Measurements from ENCODE around the gene IRX4. TPM values are rescaled to one million over a fixed set of nuclear protein-coding genes. Genes with fewer than 3 reads are reported as not detected.

Gene IRX4
- total and polyA plus RNA-seq, 9 donors: 0.13 to 3.4 (median 0.48) TPM

- Histone ChIP-seq H3K27me3 (ENCODE audit: control insufficient read depth, insufficient read depth, low read length) (peaks cover 78% of the 10 kb centered on the region), H3K4me3 (ENCODE audit: low read length) (no peak overlapping the region), H3K9me3 (replicated peaks; ENCODE audit: control insufficient read depth, low read depth, low read length) (no peaks in the 10 kb centered on the region), H3K36me3 (ENCODE audit: control insufficient read depth, insufficient read depth, low read length) (no peaks in the 10 kb centered on the region), H3K27ac (ENCODE audit: low read length) (no peak overlapping the region), H3K4me1 (ENCODE audit: control insufficient read depth, insufficient read depth, low read length) (no peaks in the 10 kb centered on the region)
- WGBS (ENCODE audit: insufficient coverage): 77% methylated on average over 18 of the region's 19 CpGs
- no peak for DNase-seq
Observed at GRCh38 chr5:1868886-1869475, 13.7 kb downstream of the IRX4 start.

GRCh38 chr5:1867815-1868143 lies 14.9 kb downstream of the IRX4 start:
- Histone ChIP-seq H3K9me3 (replicated peaks; ENCODE audit: control insufficient read depth, low read depth, low read length) (no peaks in the 10 kb centered on the region), H3K27ac (ENCODE audit: low read length) (no peak overlapping the region), H3K4me3 (ENCODE audit: low read length) (no peak overlapping the region), H3K27me3 (ENCODE audit: control insufficient read depth, insufficient read depth, low read length) (peaks cover 76% of the 10 kb centered on the region), H3K36me3 (ENCODE audit: control insufficient read depth, insufficient read depth, low read length) (no peaks in the 10 kb centered on the region), H3K4me1 (ENCODE audit: control insufficient read depth, insufficient read depth, low read length) (no peaks in the 10 kb centered on the region)
- no peak for DNase-seq
- 50% methylated on average over 14 of the region's 20 CpGs for WGBS (ENCODE audit: insufficient coverage)

- Histone ChIP-seq H3K9me3 (replicated peaks; ENCODE audit: control insufficient read depth, low read depth, low read length) (no peaks in the 10 kb centered on the region), H3K4me3 (ENCODE audit: low read length) (no peak overlapping the region), H3K36me3 (ENCODE audit: control insufficient read depth, insufficient read depth, low read length) (no peaks in the 10 kb centered on the region), H3K4me1 (ENCODE audit: control insufficient read depth, insufficient read depth, low read length) (no peaks in the 10 kb centered on the region), H3K27ac (ENCODE audit: low read length) (no peak overlapping the region), H3K27me3 (ENCODE audit: control insufficient read depth, insufficient read depth, low read length) (peaks cover 73% of the 10 kb centered on the region)
- 47% methylated on average over 6 of the region's 8 CpGs for WGBS (ENCODE audit: insufficient coverage)
- no peak for DNase-seq
Observed at GRCh38 chr5:1867114-1867814, 15.5 kb downstream of the IRX4 start.

- WGBS (ENCODE audit: insufficient coverage): 72% methylated on average over 11 of the region's 14 CpGs
- Histone ChIP-seq H3K27ac (ENCODE audit: low read length) (no peak overlapping the region), H3K4me1 (ENCODE audit: control insufficient read depth, insufficient read depth, low read length) (peaks cover under 1% of the 10 kb centered on the region), H3K9me3 (replicated peaks; ENCODE audit: control insufficient read depth, low read depth, low read length) (no peaks in the 10 kb centered on the region), H3K36me3 (ENCODE audit: control insufficient read depth, insufficient read depth, low read length) (no peaks in the 10 kb centered on the region), H3K27me3 (ENCODE audit: control insufficient read depth, insufficient read depth, low read length) (peaks cover 63% of the 10 kb centered on the region), H3K4me3 (ENCODE audit: low read length) (no peak overlapping the region)
- no peak for DNase-seq
Observed at GRCh38 chr5:1865948-1866347, 16.8 kb downstream of the IRX4 start.

GRCh38 chr5:1865486-1865885 lies 17.2 kb downstream of the IRX4 start:
- no peak overlapping the region for H3K4me3 ChIP-seq (ENCODE audit: low read length)
- 36% methylated on average over 3 of the region's 14 CpGs for WGBS (ENCODE audit: insufficient coverage)
- H3K27ac ChIP-seq (ENCODE audit: low read length): no peak overlapping the region
- no peak for DNase-seq
- H3K36me3 ChIP-seq (ENCODE audit: control insufficient read depth, insufficient read depth, low read length): no peaks in the 10 kb centered on the region
- peaks cover 3% of the 10 kb centered on the region for H3K4me1 ChIP-seq (ENCODE audit: control insufficient read depth, insufficient read depth, low read length)
- H3K27me3 ChIP-seq (ENCODE audit: control insufficient read depth, insufficient read depth, low read length): peaks cover 63% of the 10 kb centered on the region
- no peaks in the 10 kb centered on the region for H3K9me3 ChIP-seq (replicated peaks; ENCODE audit: control insufficient read depth, low read depth, low read length)

GRCh38 chr5:1864896-1865440 lies 17.8 kb downstream of the IRX4 start:
- H3K9me3 ChIP-seq (replicated peaks; ENCODE audit: control insufficient read depth, low read depth, low read length): no peaks in the 10 kb centered on the region
- no peak for DNase-seq
- 88% methylated on average over 12 of the region's 16 CpGs for WGBS (ENCODE audit: insufficient coverage)
- H3K27me3 ChIP-seq (ENCODE audit: control insufficient read depth, insufficient read depth, low read length): peaks cover 63% of the 10 kb centered on the region
- H3K4me1 ChIP-seq (ENCODE audit: control insufficient read depth, insufficient read depth, low read length): peaks cover 3% of the 10 kb centered on the region
- no peaks in the 10 kb centered on the region for H3K36me3 ChIP-seq (ENCODE audit: control insufficient read depth, insufficient read depth, low read length)
- H3K4me3 ChIP-seq (ENCODE audit: low read length): no peak overlapping the region
- H3K27ac ChIP-seq (ENCODE audit: low read length): no peak overlapping the region

DNA sequence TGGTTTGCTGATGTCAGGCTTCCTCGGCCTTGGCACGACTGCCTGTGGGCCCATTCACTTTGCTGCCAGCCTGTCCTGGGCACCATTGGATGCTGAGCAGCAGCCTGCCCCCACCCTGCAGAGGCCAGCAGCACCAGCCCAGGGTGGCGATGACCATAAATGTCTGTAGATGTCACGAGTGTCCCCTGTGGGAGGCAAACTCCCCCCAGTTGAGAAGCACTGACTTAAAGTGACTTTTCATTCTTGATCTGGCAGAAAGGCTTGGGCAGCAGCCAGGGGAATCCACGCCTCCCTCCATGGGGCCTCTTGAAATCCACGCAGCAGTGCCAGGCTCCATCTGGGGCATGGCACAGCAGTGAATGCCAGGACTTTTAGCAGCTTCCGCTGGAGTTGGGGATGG lies 21.8 kb downstream of the IRX4 start:
- Histone ChIP-seq H3K36me3 (ENCODE audit: control insufficient read depth, insufficient read depth, low read length) (no peaks in the 10 kb centered on the region), H3K27me3 (ENCODE audit: control insufficient read depth, insufficient read depth, low read length) (peaks cover 43% of the 10 kb centered on the region), H3K27ac (ENCODE audit: low read length) (no peak overlapping the region), H3K9me3 (replicated peaks; ENCODE audit: control insufficient read depth, low read depth, low read length) (no peaks in the 10 kb centered on the region), H3K4me1 (ENCODE audit: control insufficient read depth, insufficient read depth, low read length) (peaks cover 3% of the 10 kb centered on the region), H3K4me3 (ENCODE audit: low read length) (no peak overlapping the region)
- no peak for DNase-seq
- WGBS (ENCODE audit: insufficient coverage): 76% methylated on average over 6 of the region's 7 CpGs

DNA sequence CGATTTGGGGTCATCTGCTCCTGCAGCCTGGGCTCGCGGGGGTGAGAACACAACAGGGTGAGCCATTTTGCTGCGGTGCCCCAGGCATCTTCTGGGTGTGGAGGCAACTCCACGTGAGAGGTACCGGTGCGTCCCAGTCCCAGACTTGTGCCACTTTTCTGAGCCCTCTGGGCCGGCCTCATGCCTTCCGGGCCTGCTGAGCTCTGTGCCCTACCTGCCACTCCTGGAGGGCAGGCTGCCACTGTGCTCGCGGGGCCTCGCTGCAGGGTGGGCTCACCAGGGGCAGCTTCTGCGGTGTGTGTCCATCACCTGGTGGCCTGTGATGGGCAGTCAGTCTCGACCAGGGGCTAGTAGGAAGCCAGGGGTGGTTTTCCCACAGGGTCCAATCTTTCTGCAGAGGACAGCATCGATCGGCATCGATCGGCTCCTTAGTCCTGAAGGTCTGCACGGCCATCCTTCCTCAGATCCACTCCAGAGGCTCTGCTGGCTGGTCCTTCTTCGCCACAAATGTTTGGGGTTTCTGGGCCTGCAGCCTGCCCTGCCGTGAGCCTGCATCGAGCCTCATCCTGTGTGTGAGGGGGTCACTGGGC lies 22.6 kb downstream of the IRX4 start:
- Histone ChIP-seq H3K27ac (ENCODE audit: low read length) (no peak overlapping the region), H3K36me3 (ENCODE audit: control insufficient read depth, insufficient read depth, low read length) (no peaks in the 10 kb centered on the region), H3K4me1 (ENCODE audit: control insufficient read depth, insufficient read depth, low read length) (peaks cover 3% of the 10 kb centered on the region), H3K4me3 (ENCODE audit: low read length) (no peak overlapping the region), H3K27me3 (ENCODE audit: control insufficient read depth, insufficient read depth, low read length) (peaks cover 42% of the 10 kb centered on the region), H3K9me3 (replicated peaks; ENCODE audit: control insufficient read depth, low read depth, low read length) (no peaks in the 10 kb centered on the region)
- DNase-seq: no peak
- 87% methylated on average over 22 of the region's 22 CpGs for WGBS (ENCODE audit: insufficient coverage)

GRCh38 chr5:1859099-1859498 lies 23.6 kb downstream of the IRX4 start:
- DNase-seq: no peak
- H3K36me3 ChIP-seq (ENCODE audit: control insufficient read depth, insufficient read depth, low read length): no peaks in the 10 kb centered on the region
- peaks cover 41% of the 10 kb centered on the region for H3K27me3 ChIP-seq (ENCODE audit: control insufficient read depth, insufficient read depth, low read length)
- no peak overlapping the region for H3K27ac ChIP-seq (ENCODE audit: low read length)
- H3K4me3 ChIP-seq (ENCODE audit: low read length): no peak overlapping the region
- WGBS (ENCODE audit: insufficient coverage): 81% methylated on average over 10 of the region's 10 CpGs
- H3K4me1 ChIP-seq (ENCODE audit: control insufficient read depth, insufficient read depth, low read length): peaks cover 3% of the 10 kb centered on the region
- H3K9me3 ChIP-seq (replicated peaks; ENCODE audit: control insufficient read depth, low read depth, low read length): no peaks in the 10 kb centered on the region

DNA sequence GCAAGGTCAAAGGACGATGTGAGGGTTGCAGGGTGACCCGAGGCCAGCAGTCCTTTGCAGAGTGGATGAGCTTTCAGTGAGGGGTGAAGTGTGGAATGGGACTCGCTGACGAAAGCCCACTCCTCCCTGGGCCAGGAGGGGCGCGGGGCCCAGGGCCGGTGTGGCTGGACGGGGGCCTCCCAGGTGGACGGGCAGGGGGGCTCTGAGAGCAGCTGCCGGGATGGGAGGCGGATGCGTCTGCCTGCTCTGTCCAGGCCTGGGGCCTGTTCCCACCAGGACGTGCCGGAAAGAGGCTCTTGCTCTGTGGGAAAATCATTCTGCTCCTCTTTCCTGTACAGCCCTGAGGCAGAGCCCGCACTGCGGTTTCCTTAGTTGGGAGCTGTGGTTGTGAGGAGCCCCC lies 24.3 kb downstream of the IRX4 start:
- DNase-seq: no peak
- no peak overlapping the region for H3K27ac ChIP-seq (ENCODE audit: low read length)
- H3K27me3 ChIP-seq (ENCODE audit: control insufficient read depth, insufficient read depth, low read length): peaks cover 43% of the 10 kb centered on the region
- H3K9me3 ChIP-seq (replicated peaks; ENCODE audit: control insufficient read depth, low read depth, low read length): no peaks in the 10 kb centered on the region
- WGBS (ENCODE audit: insufficient coverage): 86% methylated on average over 10 of the region's 16 CpGs
- no peaks in the 10 kb centered on the region for H3K36me3 ChIP-seq (ENCODE audit: control insufficient read depth, insufficient read depth, low read length)
- H3K4me1 ChIP-seq (ENCODE audit: control insufficient read depth, insufficient read depth, low read length): peaks cover 3% of the 10 kb centered on the region
- no peak overlapping the region for H3K4me3 ChIP-seq (ENCODE audit: low read length)

All from muscle of leg (tissue), 11 donors.